ENCODE results near the gene SYTL3. TPM values are rescaled to one million over a fixed set of nuclear protein-coding genes. Genes with fewer than 3 reads are reported as not detected.

The SYTL3 gene
- polyA plus RNA-seq, 1 of the 3 experiments (the other 2 are of a cell fraction) = 2.3 TPM

- WGBS (ENCODE audit: low lambda C conversion rate) = 93% methylated on average over 10 of the region's 11 CpGs
- H3K9me3 ChIP-seq = no peaks in the 10 kb centered on the region
- CTCF ChIA-PET = interaction anchor here (1.1 to 1.7 kb wide), 5 partner anchors 10 to 551 kb away, joined by 3 to 6 read pairs (median 3); no protein-coding TSS in a partner anchor
- no peaks in the 10 kb centered on the region for H3F3A ChIP-seq (replicated peaks; ENCODE audit: insufficient read depth)
- TF ChIP-seq, protein P1, sequence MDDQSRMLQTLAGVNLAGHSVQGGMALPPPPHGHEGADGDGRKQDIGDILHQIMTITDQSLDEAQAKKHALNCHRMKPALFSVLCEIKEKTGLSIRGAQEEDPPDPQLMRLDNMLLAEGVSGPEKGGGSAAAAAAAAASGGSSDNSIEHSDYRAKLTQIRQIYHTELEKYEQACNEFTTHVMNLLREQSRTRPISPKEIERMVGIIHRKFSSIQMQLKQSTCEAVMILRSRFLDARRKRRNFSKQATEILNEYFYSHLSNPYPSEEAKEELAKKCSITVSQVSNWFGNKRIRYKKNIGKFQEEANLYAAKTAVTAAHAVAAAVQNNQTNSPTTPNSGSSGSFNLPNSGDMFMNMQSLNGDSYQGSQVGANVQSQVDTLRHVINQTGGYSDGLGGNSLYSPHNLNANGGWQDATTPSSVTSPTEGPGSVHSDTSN (IDR thresholded peaks at IDR 0.05) = no peak
- no peak for TF ChIP-seq ZBTB33 (IDR thresholded peaks at IDR 0.05; ENCODE audit: borderline replicate concordance, low read depth)
- no peak for TF ChIP-seq YY1 (IDR thresholded peaks at IDR 0.05; ENCODE audit: low read depth)
- no peak for TF ChIP-seq SIN3A (IDR thresholded peaks at IDR 0.05; ENCODE audit: borderline replicate concordance, low read depth, low read length)
- TF ChIP-seq FOXM1 (IDR thresholded peaks at IDR 0.05; ENCODE audit: low read depth) = no peak
- TF ChIP-seq RAD21 (IDR thresholded peaks at IDR 0.05; ENCODE audit: low read length) = no peak
- no peak for TF ChIP-seq RCOR1 (IDR thresholded peaks at IDR 0.05; ENCODE audit: low read length)
- no peak for TF ChIP-seq RXRA (IDR thresholded peaks at IDR 0.05; ENCODE audit: borderline replicate concordance, low read depth)
- TF ChIP-seq TAF1 (IDR thresholded peaks at IDR 0.05; ENCODE audit: borderline replicate concordance, low read depth, low read length) = no peak
- H3K4me1 ChIP-seq (ENCODE audit: control insufficient read depth in 1 of 2, insufficient read depth in 2 of 2, low read depth in 1 of 2, low read length in 1 of 2) = peaks cover 0 to 3% of the 10 kb centered on the region in 2 experiments; a peak in 1 of 4 replicates
- H2AFZ ChIP-seq (ENCODE audit: low read depth) = no peak overlapping the region
- H3K4me2 ChIP-seq = no peak overlapping the region
- H3K4me3 ChIP-seq (ENCODE audit: low read depth in 2 of 2, low read length in 1 of 2) = no peak overlapping the region
- H3K27me3 ChIP-seq (ENCODE audit: insufficient read depth) = no peaks in the 10 kb centered on the region
- H4K20me1 ChIP-seq (ENCODE audit: insufficient read depth) = no peaks in the 10 kb centered on the region
- no peaks in the 10 kb centered on the region for H3K9me2 ChIP-seq
- POLR2A ChIA-PET = interaction anchor here (1.6 kb wide), 1 partner anchor 10 kb away, joined by 3 read pairs; no protein-coding TSS in a partner anchor
- H3K79me2 ChIP-seq (ENCODE audit: insufficient read depth) = peaks cover 3% of the 10 kb centered on the region; the same call in 1 of the 2 replicates
- DNase-seq = no peak
- no peak overlapping the region for H3K27ac ChIP-seq (ENCODE audit: low read depth in 2 of 2, low read length in 1 of 2)
- no peak overlapping the region for H3K9ac ChIP-seq
- H3K36me3 ChIP-seq (replicated peaks in 1 of 2; ENCODE audit: control insufficient read depth in 1 of 2, insufficient read depth in 2 of 2, low read length in 1 of 2) = peaks cover 25 to 75% of the 10 kb centered on the region in 2 experiments
These were observed 122.3 kb downstream of the SYTL3 start for GRCh38 chr6:158772172-158772571.

DNA sequence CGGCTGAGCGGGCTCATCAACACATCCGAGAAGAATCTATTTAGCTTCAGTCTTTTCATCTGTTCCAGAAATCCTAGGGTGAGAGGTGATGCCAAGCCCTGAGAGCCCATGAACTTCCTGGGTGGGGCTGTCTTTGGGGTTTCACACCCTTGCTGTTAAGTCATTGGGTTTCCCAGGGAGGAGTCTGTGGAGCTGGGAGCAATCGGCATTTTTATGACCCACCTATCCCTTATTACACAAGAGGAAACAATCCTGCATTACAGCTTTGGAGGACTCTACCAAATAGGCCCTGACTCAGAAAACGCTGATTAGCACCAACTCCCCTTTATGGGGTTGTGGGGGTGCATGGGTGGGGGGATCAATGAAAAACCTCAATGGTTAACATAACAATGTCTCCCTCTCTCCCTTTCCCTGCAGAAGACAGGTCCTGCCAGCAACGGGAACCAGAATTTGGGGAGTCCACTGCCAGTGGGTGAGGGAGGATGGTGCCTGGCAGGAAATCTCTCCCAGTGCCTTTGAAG lies 123.1 kb downstream of the SYTL3 start:
- WGBS (ENCODE audit: low lambda C conversion rate) = 85% methylated on average over 6 of the region's 6 CpGs
- Histone ChIP-seq H3K79me2 (ENCODE audit: insufficient read depth) (peaks cover 3% of the 10 kb centered on the region; the same call in 1 of the 2 replicates), H3F3A (replicated peaks; ENCODE audit: insufficient read depth) (no peaks in the 10 kb centered on the region), H3K9me2 (no peaks in the 10 kb centered on the region), H3K9me3 (no peaks in the 10 kb centered on the region), H2AFZ (ENCODE audit: low read depth) (no peak overlapping the region), H3K4me2 (no peak overlapping the region), H3K9ac (no peak overlapping the region), H4K20me1 (ENCODE audit: insufficient read depth) (no peaks in the 10 kb centered on the region), H3K36me3 (replicated peaks in 1 of 2; ENCODE audit: control insufficient read depth in 1 of 2, insufficient read depth in 2 of 2, low read length in 1 of 2) (peaks cover 25 to 75% of the 10 kb centered on the region in 2 experiments), H3K27ac (ENCODE audit: low read depth in 2 of 2, low read length in 1 of 2) (no peak overlapping the region), H3K4me3 (ENCODE audit: low read depth in 2 of 2, low read length in 1 of 2) (no peak overlapping the region), H3K4me1 (ENCODE audit: control insufficient read depth in 1 of 2, insufficient read depth in 2 of 2, low read depth in 1 of 2, low read length in 1 of 2) (no peaks in the 10 kb centered on the region; a peak in 1 of 4 replicates), H3K27me3 (ENCODE audit: insufficient read depth) (no peaks in the 10 kb centered on the region)
- DNase-seq = no peak
- ChIA-PET CTCF (interaction anchor here (1.1 to 1.6 kb wide), 3 partner anchors 9 to 552 kb away, joined by 3 read pairs; no protein-coding TSS in a partner anchor), POLR2A (interaction anchor here (1.6 kb wide), 1 partner anchor 10 kb away, joined by 3 read pairs; no protein-coding TSS in a partner anchor)
- TF ChIP-seq, protein P2, sequence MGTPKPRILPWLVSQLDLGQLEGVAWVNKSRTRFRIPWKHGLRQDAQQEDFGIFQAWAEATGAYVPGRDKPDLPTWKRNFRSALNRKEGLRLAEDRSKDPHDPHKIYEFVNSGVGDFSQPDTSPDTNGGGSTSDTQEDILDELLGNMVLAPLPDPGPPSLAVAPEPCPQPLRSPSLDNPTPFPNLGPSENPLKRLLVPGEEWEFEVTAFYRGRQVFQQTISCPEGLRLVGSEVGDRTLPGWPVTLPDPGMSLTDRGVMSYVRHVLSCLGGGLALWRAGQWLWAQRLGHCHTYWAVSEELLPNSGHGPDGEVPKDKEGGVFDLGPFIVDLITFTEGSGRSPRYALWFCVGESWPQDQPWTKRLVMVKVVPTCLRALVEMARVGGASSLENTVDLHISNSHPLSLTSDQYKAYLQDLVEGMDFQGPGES (IDR thresholded peaks at IDR 0.05; ENCODE audit: low read depth, low read length) = no peak
- TF ChIP-seq YY1 (IDR thresholded peaks at IDR 0.05; ENCODE audit: low read depth) = no peak
- no peak for TF ChIP-seq JUND (IDR thresholded peaks at IDR 0.05)
- no peak for TF ChIP-seq EZH2phosphoT487 (IDR thresholded peaks at IDR 0.05; ENCODE audit: borderline replicate concordance, low read depth)
- TF ChIP-seq USF1 (IDR thresholded peaks at IDR 0.05; ENCODE audit: borderline replicate concordance, low read depth) = no peak
